GM21786 (cell line): ENCODE data around the gene ATP4A.
A peak's percentile ranks its signal among the peaks of the same experiment; 100 is the strongest.

Experiments
- ATAC-seq: cut with Tn5 transposase; IDR thresholded peaks from one replicate; pipeline ENCODE4 v1.9.1; 2021; ENCODE audit not compliant: unreplicated experiment

The ATP4A gene

DNA sequence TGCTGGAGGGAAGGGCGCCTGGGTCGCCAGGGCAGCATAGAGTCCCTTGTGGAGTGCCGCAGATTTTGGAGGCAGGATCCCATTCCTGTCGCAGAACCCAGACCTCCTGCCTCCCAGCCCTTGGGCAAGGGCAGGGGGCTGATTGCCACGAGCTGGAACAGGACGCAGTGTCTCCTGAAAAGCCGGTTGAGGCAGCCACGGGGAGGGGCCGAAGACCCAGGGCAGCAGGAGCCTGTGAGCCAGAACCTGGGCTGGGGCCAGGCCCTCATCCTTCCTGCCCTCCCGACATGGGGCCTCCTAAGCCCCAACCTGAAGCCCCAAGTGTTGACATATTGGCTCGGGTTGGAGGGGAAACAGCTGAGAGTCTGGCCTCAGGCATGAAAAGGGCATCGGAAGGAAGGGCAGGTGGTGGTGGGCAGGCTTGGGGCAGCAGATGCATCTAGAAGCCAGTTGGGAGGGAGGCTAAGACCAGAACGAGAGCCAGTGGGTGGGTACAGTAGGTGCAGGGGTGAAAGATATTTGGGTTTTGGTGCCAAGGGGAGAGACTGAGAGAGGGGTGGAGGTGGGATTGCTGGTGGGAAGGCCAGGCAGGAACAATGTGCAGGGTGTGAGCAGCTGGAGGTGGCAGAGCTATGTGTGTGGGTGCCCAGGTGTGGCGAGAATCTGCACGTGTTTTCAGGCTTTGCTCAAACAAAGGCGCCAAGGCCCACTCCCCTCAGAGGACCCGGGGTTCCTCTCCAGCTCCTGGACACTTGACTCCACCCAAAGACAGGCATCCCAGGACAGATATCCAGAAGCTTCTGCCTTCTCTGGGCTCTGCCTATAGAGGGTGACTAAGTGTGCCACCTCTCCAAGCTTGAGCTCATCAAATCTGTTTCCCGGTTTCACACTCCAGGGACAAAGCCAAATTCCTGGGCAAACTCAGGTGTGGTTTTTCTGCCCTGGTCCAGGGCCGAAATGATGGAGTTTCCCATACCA, 33.9 kb downstream of the ATP4A start:
- ATAC-seq = no peak

DNA sequence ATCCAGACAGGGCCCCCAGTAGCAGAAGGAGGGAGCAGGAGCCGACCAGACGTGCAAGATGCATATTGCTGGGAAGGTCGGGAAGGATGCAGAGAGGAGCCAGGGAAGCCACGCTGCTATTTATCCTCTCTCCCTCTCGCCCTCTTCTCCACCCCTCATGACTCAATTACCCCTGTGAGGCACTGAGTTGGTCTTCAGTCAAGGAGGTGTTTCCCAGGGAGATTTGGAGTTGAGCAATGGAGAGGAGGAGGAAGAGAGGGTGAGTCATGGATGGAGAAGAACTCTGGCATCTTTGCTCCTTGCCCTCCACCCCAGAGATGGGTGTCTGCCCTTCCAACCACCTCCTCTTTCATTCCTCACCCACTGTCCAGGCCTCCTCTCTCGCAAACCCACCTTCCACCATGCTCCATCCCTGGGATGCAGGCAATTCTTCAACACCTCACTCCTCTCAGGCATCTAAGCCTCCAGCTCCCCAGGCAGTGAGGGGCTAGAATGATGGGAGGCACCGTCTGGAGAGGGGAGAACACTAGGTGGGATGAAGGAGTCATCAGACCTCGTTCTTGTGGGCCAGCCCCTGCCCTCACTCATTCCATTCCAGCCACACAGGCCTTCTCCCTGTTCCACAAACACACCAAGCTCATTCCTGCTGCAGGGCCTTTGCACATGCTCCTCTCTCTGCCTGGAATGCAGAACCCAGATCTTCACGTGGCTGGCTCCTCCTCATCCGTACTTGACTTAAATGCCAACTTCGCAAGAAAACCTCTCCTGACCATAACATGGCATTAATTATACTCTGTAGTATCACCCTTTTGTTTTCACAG, 35.0 kb downstream of the ATP4A start, which contains the start of gene SBSN:
Gene SBSN, minus strand, starts transcription at position 94 of the 821 bp plus-strand sequence. Its CDS starts 30 bp downstream, at position 64.
- no peak for ATAC-seq

DNA sequence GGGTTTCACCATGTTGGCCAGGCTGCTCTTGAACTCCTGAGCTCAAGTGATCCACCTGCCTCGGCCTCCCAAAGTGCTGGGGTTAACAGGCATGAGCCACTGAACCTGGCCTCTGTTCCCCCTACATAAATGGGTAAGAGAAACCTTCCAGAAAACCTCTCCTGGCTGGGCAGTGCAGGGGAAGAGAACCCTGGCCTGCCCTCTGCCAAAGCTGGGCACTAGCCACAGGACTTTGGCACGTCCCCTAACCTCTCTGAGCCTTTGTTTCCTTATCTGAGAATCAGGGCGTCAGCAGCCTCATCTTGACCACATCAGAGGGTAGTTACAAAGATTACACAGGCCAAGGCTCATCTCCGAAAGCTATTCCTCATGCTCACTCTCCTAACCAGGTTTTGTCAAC, 37.6 kb downstream of the ATP4A start:
- no peak for ATAC-seq

DNA sequence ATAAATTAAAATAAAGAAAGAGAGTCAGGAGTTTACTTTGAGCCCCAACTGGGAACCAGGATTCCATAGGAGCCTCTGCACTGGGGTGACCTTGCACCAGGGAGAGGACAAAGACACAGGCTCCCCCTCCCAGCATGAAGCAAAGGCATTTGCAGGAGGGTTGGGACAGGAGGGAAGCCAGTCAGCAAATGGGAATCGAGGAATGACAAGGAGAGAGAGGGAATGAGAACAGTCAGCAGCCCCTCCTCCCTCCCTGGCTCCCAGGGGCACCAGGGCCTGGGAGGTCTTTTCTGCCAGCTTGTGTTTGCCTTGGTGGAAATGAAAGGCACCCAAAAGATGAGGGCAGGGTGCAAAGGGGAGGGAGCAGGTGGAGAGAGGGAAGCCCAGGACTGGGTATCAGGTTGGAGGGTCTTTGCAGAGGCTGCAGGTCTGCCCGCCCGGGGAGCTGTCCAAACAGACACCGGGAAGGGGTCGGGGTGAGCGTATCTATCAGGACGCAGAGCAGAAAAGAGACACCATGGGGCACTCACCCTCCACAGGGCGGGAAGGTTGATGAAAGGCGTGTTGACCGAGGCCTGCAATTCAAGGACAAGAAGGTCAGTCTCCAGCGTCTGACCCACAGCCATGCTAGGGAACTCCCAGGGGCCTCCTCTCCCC, 39.1 kb downstream of the ATP4A start:
- ATAC-seq = no peak

DNA sequence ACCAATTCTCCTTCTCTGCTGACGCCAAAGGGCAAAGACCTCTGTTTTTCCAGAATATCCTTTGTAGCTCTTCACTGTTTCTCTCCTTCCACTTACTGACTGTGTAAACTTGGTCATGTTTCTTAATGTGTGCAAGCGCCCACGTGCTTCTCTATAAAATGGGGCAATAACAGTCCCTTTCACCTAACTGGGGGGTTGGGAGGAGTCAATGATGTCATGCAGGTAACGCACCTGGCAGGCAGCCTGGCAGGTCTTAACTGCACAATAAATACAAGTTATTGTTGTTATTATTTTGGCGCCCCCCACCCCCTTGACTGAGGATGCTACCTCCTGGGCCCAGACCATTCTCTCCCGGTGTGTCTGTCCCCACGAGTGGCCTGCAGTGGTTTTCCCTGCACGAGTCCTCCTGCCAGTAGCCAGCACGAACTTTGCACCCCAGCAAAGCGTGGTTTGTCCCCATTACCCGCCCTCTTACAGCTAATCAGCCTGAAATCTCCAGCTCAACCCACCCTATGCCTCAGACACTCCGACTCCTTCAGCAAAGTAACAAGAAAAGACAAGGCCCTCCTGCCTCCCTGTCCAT, 40.6 kb downstream of the ATP4A start:
- ATAC-seq = no peak

DNA sequence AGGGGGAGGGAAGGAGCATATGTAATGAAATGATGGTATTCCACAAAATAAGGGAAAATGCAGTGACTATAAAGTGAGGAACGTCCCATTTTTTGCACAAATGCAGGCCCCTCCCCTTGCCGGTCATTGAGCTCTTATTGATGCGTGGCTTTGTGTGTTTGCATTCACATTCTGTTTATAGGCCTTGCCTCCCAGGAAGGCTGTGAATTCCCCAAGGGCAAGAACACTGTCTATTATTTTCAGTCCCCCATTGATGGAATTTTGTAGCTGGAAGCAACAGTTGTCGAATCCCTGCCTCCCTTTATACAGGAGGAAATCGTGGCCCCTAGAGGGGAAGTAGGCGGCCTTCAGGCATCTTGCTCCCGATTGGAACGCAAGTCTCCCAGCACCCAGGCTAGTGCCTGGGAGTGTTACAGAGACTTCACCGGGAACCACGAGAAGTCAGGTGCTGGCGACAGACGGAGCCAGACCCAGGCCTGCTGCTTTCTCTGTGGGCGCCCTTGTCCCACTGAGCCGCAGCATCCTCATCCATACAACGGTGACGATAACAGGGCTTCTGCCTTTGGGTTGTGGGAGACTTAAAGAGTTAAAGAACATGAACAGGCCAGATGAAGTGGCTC, 42.2 kb downstream of the ATP4A start:
- no peak for ATAC-seq

DNA sequence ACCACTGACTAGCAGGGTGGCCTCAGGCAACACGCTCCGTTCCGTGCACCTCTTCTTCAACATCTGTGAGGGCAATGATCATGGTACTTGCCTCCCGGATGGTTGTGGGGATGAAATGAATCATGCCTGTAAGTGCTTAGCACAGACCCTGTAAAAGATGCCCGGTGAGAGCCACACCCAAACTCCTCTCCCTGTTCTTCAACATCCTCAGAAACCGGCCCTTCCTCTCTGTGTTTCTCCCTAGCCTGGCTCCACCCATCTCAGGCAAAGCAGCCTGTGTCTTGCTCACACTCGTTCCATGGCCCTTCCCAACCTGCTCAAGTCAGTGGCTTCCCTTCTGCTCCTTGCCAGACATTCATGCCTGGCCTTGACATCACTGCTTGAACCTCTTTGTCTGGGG, 44.2 kb downstream of the ATP4A start:
- no peak for ATAC-seq

DNA sequence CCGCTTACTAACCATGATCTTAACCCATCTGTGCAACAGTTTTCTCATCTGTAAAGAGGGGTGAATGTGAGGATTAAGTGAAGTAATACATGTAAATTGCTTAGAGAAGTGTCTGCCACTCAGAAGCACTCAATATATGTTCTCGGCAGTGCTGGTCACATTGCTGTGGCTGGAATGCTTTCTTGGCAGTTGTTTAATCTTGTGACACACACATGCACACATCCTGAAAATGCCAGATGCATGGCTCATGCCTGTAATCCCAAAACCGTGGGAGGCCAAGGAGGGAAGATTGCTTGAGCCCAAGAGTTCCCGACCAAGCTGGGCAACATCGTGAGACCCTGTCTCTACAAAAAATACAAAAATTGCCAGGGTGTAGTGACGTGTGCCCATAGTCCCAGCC, 45.1 kb downstream of the ATP4A start:
- ATAC-seq = no peak

DNA sequence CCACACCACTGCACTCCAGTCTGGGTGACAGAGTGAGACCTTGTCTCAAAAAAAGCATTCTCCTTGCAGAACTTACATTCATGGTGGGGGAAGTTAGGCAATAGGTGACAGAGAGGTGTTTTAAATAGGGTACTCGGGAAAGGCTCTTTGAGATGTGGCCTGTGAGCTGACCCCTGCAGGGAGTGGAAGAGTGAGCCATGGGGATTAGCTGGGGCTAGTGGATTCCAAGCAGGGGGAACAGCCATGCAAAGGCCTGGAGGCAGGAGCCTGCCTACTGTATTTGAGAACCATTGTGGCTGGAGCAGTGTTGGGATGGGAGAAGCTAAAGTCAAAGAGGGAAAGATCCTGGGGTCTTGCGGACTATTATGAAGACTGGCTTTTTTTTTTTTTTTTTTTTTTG, 46.1 kb downstream of the ATP4A start:
- no peak for ATAC-seq

DNA sequence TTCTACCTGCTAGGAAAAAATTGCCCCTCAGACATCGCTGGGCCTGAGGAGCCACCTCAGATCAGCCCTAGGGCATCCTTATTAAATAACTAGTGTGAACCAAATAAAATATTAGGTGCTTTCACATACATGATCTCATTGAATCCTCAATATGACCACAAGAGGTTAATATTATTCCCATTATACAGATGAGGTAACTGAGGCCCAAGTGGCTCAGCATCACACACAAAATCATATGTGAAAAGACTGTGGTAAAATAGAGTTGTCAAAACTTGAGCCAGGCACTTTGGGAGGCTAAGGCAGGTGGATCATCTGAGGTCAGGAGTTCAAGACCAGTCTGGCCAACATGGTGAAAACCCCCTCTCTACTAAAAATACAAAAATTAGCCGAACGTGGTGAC, 47.1 kb downstream of the ATP4A start:
- no peak for ATAC-seq

DNA sequence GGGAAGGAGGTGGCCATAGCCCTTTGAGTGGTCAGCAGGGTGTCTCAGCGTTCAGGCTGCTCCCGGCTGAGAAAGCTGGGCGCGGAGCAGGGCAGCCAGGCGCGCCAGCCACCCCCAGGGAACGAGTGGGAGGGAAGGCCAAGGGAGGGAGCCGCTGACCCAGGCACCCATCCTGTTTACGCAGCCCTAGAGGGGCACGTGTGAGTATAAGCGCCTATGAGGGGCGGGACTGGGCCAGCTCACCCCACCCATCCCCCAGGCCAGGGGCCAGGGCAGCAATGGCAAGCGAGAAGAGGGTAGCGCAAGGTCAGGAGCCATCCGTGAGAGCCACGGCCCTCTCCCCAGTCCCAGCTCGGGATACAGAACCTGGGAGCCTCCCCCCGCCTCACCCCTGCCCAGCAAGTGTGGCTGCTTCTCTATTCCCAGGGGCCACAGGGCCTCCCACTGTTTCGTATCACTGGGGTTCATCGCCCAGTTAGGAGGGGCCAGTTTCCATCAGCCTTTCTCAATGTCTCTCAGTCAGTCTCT, 49.1 kb downstream of the ATP4A start:
- no peak for ATAC-seq

DNA sequence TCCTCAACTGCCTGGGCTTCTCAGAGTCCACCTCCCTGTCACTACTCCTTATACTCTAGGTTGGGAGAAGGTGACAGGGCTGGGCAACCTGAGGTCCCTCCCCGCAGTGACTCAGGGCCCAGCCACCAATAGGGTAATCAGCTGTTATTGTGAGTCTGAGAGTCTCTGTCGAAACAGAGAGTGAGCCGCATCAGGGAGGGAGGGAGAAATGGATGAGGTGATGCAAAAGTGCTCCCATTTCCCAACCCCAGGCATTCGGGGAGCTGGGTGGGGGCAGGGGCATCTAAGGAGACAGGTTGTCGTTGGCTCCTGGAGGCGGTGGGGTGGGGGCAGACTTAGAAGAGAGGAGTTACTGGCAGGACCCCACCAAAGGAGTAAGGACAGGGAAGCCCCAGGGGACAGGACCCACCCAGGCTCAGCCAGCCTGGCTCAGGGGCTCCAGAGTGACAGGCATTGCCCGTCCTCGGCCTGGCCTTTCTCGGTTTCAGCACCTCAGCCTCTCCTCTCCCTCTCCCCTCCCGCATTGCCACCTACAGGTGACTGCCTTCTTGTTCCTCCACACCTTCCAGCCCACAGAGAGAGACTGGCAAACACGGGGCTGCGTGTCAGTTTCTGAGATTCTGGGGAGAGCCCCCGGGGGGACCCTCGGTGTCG, 49.7 kb downstream of the ATP4A start, which contains the start of gene DMKN:
Gene DMKN, minus strand, starts transcription at position 22 of the 654 bp plus-strand sequence. CDS start 174 bp downstream, outside the sequence.
- ATAC-seq = no peak

DNA sequence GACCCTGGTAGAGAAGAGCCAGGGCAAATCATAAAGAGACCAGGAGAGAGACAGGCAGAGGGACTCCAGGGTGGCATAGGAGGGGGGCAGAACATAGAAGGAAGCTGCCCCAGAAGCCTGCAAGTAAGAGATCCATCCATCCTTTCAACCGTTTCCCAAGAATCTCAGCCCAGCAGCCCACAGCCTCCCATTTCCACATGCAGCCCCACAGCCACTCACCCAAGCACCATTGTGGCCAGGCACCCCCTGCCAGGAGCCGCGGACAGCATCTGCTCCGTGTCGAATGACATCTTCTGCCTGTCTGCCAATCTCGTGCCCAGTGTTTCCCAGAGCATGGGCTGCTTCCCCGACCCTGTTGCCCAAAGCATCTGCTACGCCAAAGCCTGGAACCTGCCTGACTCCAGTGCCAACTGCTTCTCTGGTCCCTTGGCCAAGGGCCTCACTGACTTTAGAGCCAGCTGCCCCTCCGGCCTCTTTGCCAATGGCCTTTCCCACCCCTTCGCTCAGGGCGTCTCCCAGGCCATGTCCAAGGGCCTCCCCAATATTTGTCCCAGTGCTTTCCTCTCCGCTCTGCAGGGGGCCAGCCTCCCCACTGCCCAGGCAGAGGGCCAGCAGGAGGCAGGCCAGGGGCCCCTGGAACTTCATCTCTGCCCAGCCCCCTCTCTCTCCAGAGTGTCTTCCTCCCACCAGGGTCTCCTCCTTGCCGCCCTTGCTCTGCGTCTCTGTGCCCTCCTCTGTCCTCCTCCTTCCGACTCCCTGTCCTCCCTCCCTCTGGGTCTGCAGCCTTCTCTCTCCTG, 50.4 kb downstream of the ATP4A start:
- no peak for ATAC-seq

DNA sequence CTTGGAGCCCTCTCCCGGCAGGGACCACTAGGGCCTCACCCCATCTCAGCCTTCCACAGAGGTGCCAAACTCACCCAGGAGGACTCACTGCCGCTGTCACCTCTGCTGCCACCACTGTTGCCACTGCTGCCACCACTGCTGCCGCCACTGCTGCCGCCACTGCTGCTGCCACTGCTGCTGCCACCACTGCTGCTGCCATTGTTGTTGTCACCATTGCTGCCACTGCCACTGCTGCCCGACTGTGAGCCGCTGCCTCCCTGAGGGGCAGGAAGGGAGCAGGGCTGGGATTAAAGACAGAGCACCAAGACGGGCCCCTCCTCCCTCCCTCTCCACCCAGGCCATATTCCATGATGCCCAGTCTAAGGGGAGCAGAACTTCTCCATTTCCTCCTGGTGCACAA, 52.1 kb downstream of the ATP4A start:
- ATAC-seq = no peak

DNA sequence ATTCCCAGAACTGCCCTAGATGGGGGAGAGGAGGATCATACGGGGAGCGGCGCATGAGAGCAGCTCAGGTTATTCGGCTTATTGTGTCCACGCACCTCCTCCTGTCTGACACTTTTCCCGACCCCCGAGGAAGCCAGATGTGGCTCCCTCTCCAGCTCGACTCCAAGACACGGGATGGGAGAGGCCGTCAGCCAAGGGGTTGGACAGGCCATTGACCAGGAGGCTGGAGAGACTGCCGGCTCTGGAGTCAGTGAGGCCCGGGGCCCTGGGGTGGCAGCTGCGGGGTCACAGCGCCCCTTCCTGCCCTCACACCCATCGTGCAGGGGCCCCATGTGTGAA, 52.9 kb downstream of the ATP4A start:
- no peak for ATAC-seq

DNA sequence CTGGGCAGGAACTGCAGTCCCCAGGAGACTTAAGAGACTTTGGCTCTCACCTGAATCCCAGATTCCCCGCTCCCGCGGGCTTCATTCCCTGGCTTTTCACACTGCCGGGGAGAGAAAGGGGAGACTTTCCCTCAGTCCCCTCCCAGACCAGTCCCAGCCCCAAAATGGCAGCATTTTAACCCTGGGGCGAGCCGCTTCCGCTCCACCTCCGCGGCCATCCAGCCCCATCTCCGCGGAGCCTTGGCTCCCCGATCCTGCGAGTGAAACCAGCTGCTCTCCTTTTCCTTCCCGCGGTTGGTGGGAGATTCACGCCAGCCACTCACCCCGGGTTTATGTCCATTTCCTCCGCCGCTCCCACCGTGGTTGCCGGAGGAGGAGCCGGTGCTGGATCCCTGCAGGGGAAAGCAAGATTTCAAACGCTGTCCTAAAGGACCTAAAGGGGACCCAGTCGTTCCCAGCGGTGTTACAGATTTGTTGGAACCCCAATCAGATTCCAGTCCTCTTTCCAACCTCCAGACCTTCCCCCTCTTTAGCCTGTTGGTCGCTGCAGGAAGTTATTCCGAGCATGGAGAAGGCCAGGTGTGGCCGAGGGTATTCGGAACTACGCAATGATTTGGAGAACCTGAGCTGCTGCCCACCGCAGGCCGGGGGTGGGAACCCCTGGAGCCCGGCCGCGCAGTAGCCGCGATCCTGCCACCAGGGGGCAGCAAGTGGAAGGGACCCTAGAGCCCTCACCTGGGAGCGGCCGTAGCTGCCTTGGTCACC, 53.4 kb downstream of the ATP4A start:
- ATAC-seq = peak; percentile 66

DNA sequence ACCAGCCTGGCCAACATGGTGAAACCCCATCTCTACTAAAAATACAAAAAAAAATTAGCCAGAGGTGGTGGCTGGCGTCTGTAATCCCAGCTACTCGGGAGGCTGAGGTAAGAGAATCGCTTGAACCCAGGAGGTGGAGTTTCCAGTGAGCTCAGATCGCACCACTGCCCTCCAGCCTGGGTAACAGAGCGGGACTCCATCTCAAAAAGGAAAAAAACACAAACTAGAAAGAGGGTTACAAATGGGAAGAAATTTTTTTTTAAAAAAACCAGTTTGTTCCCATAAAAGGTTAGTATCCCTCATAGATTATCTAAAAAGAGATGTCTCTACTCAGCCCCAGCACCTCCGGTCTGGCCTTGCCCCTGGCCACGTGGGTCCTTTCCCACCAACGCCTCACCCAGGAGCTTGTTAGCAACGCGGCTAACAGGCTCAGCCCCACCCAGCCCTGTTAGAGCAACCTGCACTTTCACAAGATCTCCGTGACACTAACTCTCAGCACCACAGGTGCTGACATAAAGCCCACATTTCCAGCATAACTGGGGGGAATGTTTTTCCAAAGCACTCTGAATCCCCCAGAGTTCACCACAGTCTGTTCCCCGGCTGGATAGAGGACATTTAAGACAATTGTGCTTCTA, 54.3 kb downstream of the ATP4A start:
- ATAC-seq = no peak

DNA sequence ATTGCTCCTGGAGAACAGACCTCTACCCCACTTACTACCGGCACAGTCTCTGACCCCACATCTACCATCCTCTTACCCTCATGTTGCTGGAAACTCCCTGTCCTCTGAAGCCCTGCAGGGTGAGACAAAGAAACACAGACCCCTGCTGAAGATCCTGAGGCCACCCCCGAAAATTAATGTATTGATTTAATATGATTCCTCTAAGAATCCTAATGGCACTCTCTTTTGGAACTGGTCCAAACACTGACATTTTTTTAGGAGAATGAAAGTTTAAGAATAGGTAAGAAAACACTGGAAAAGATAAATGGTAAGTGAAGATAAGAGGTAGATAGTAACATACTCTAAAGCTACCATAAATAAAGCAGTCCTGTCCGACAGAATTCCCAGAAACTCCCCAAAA, 55.3 kb downstream of the ATP4A start:
- no peak for ATAC-seq
